GM12878 (cell line): ENCODE data around the gene USP54.

Experiments
- BHLHE40 ChIP-seq, 2 experiments: fragments of 450-650 bp in 1 of 2; IDR thresholded peaks; 2 replicates each; pipeline ENCODE4 v1.6.1; 2011 to 2017; ENCODE audit warnings: low read depth in 2 of 2, borderline replicate concordance in 1 of 2, improper control_type of control experiment in 1 of 2, low read length in 1 of 2, mild to moderate bottlenecking in 1 of 2
- CTCF ChIP-seq, 3 experiments: IDR thresholded peaks in 2 of 3; conservative IDR thresholded peaks in 1 of 3; 2 replicates each; pipeline ENCODE4 v1.5.1; 2011; ENCODE audit warnings: low read depth in 3 of 3, low read length in 3 of 3, mild to moderate bottlenecking in 3 of 3, control low read depth in 2 of 3, moderate library complexity in 2 of 3, inconsistent platforms in 1 of 3, mixed read lengths in 1 of 3; ENCODE audit not compliant: control insufficient read depth in 2 of 3, insufficient read depth in 1 of 3; ENCODE audit errors: extremely low read depth in 1 of 3
- GABPA ChIP-seq: IDR thresholded peaks from 2 replicates; pipeline ENCODE4 v1.6.1; 2014; ENCODE audit warnings: antibody characterized with exemption, low read depth, mild to moderate bottlenecking, inconsistent platforms
- TBL1XR1 ChIP-seq: IDR thresholded peaks from 2 replicates; pipeline ENCODE4 v1.6.1; 2012; ENCODE audit warnings: low read depth, low read length, improper control_type of control experiment
- TF ChIP-seq, protein P1 (sequence below): IDR thresholded peaks from 2 replicates; pipeline ENCODE4 v1.6.1; 2012; ENCODE audit warnings: low read depth, low read length, improper control_type of control experiment

DNA sequence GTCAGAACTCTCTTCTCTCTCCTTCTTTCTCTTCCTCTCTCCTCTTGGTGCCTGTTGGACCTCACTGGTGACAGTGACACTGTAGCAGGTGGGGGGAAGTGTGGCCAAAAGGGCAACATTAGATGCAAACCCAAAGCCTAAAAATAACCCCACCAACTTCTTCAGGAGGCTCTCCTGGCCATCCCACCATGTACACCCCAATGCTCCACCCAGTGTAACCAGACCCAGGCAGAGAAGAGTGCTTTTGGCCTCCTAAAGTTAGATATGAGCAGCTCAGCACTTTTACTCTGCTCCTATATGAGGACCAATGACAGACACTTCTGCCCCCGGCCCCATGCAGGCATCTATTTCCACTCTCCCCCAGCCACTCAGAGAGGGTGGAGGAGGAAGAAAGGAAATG is 44.6 kb upstream of the USP54 start:
- TF ChIP-seq, protein P1, sequence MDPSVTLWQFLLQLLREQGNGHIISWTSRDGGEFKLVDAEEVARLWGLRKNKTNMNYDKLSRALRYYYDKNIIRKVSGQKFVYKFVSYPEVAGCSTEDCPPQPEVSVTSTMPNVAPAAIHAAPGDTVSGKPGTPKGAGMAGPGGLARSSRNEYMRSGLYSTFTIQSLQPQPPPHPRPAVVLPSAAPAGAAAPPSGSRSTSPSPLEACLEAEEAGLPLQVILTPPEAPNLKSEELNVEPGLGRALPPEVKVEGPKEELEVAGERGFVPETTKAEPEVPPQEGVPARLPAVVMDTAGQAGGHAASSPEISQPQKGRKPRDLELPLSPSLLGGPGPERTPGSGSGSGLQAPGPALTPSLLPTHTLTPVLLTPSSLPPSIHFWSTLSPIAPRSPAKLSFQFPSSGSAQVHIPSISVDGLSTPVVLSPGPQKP, result no peak
- TF ChIP-seq GABPA, result no peak
- TF ChIP-seq CTCF (IDR thresholded peaks at IDR 0.05 in 2 of 3, conservative IDR thresholded peaks at IDR 0.05 in 1 of 3; ENCODE audit: control insufficient read depth in 2 of 3, extremely low read depth in 1 of 3, insufficient read depth in 1 of 3, low read depth in 3 of 3, low read length in 3 of 3), result no peak
- no peak for TF ChIP-seq BHLHE40 (IDR thresholded peaks at IDR 0.05; ENCODE audit: borderline replicate concordance in 1 of 2, low read depth in 2 of 2, low read length in 1 of 2)
- no peak for TF ChIP-seq TBL1XR1
